Transverse colon (tissue), 4 donors: ENCODE data around the gene MCM9. TPM values are rescaled to one million over a fixed set of nuclear protein-coding genes. Genes with fewer than 3 reads are reported as not detected.
A peak's percentile ranks its signal among the peaks of the same experiment; 100 is the strongest.

Experiments used
- DNase-seq: peaks from one replicate; pipeline ENCODE4 v3.0.0-alpha.2; 2019
- H3K27ac ChIP-seq, 4 donors: fragments of 200-600 bp; sonication (generic); 2 replicates each; pipeline ENCODE4 v1.5.1; 2016 to 2018; ENCODE audit warnings: inconsistent platforms in 4 of 4
- H3K27me3 ChIP-seq: fragments of 200-600 bp; sonication (generic); 2 replicates; pipeline ENCODE4 v1.5.1; 2017; ENCODE audit warnings: inconsistent platforms
- H3K36me3 ChIP-seq, 4 donors: fragments of 200-600 bp; sonication (generic); 2 replicates each; pipeline ENCODE4 v1.5.1; 2017 to 2019; ENCODE audit warnings: inconsistent platforms in 4 of 4
- H3K4me1 ChIP-seq, 4 donors: fragments of 200-600 bp; sonication (generic); 2 replicates each; pipeline ENCODE4 v1.5.1; 2017 to 2020; ENCODE audit warnings: inconsistent platforms in 4 of 4
- H3K4me3 ChIP-seq, 4 donors: fragments of 200-600 bp; sonication (generic); 1 replicate in 1 of 4; 2 replicates in 3 of 4; pipeline versions ENCODE4 v1.5.1 to v1.6.1; 2017 to 2019; ENCODE audit warnings: inconsistent platforms in 4 of 4
- H3K9me3 ChIP-seq, 2 donors: fragments of 200-600 bp; sonication (generic); 2 replicates each; pipeline ENCODE4 v1.5.1; 2017 to 2019; ENCODE audit warnings: inconsistent platforms in 2 of 2
- EP300 ChIP-seq: sonication (generic); formaldehyde crosslinking; IDR thresholded peaks from one replicate; pipeline ENCODE4 v1.6.1; 2017; ENCODE audit warnings: antibody characterized with exemption, low read depth
- POLR2A ChIP-seq: fragments of 450-650 bp; IDR thresholded peaks from one replicate; pipeline ENCODE4 v1.6.1; 2016; ENCODE audit warnings: antibody characterized with exemption, mild to moderate bottlenecking, moderate library complexity
- POLR2AphosphoS5 ChIP-seq, 3 donors: sonication (generic); formaldehyde crosslinking; IDR thresholded peaks; one replicate each; pipeline ENCODE4 v1.6.1; 2016; ENCODE audit warnings: antibody characterized with exemption in 3 of 3
- WGBS, 2 donors: methylation state at CpG; one replicate each; pipeline ENCODE4 v1.1.5; 2018; ENCODE audit warnings: low coverage in 1 of 2; 5-methylcytosine and 5-hydroxymethylcytosine counted together
- in situ Hi-C, 4 donors: fragments of 200-750 bp; cut with MboI; loops; one replicate each; pipeline versions ENCODE4 v1.15.0 to v1.15.1; 2017; ENCODE audit warnings: low sequenced_read_pairs in 3 of 4, low pct_ligation_motif_present in 1 of 4, low pct_unique_long_range_greater_than_20kb in 1 of 4
- intact Hi-C: fragments of 100-400 bp; cut with DNase I; formaldehyde crosslinking; loops from one replicate; pipeline ENCODE4 v1.15.1; 2023; ENCODE audit warnings: low total_unique reads
- total RNA-seq, 4 donors: library from RNA; depleted of rRNA; stranded (reverse); fragments of >200 nt; gene quantifications; one replicate each; pipeline ENCODE4 v1.1.0, GENCODE V29; 2016
- TF ChIP-seq, protein P1 (sequence below), 5 experiments: fragments of 200-600 bp in 3 of 5; fragments of 450-650 bp in 2 of 5; sonication (generic) in 3 of 5; IDR thresholded peaks; 1 replicate in 2 of 5; 2 replicates in 3 of 5; pipeline ENCODE4 v1.5.1; 2016 to 2017; ENCODE audit warnings: antibody characterized with exemption in 5 of 5, inconsistent platforms in 3 of 5, mild to moderate bottlenecking in 2 of 5, moderate library complexity in 1 of 5

The MCM9 gene
- total RNA-seq, 4 donors from 2014 or later = 5.2 to 27.6 (median 19.0) TPM

GRCh38 chr6:118980063-118980462 lies 45.1 kb upstream of the MCM9 start:
- Histone ChIP-seq H3K27ac (no peak overlapping the region), H3K9me3 (no peaks in the 10 kb centered on the region), H3K36me3 (no peaks in the 10 kb centered on the region), H3K4me1 (no peaks in the 10 kb centered on the region), H3K4me3 (no peak overlapping the region), H3K27me3 (no peaks in the 10 kb centered on the region)
- TF ChIP-seq EP300 = no peak
- TF ChIP-seq POLR2AphosphoS5 (IDR thresholded peaks at IDR 0.05) = no peak
- TF ChIP-seq, protein P1, sequence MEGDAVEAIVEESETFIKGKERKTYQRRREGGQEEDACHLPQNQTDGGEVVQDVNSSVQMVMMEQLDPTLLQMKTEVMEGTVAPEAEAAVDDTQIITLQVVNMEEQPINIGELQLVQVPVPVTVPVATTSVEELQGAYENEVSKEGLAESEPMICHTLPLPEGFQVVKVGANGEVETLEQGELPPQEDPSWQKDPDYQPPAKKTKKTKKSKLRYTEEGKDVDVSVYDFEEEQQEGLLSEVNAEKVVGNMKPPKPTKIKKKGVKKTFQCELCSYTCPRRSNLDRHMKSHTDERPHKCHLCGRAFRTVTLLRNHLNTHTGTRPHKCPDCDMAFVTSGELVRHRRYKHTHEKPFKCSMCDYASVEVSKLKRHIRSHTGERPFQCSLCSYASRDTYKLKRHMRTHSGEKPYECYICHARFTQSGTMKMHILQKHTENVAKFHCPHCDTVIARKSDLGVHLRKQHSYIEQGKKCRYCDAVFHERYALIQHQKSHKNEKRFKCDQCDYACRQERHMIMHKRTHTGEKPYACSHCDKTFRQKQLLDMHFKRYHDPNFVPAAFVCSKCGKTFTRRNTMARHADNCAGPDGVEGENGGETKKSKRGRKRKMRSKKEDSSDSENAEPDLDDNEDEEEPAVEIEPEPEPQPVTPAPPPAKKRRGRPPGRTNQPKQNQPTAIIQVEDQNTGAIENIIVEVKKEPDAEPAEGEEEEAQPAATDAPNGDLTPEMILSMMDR (IDR thresholded peaks at IDR 0.05) = no peak
- TF ChIP-seq POLR2A = no peak
- in situ Hi-C loops = no loop called here
- peak; percentile 9 for DNase-seq
- intact Hi-C loops = no loop called here
- WGBS, 2 donors = 69 to 88% methylated on average over 5 of the region's 5 CpGs

- Histone ChIP-seq H3K9me3 (no peaks in the 10 kb centered on the region), H3K36me3 (no peaks in the 10 kb centered on the region), H3K27me3 (no peaks in the 10 kb centered on the region), H3K4me1 (no peaks in the 10 kb centered on the region), H3K27ac (no peak overlapping the region), H3K4me3 (no peak overlapping the region)
- intact Hi-C loops (no loop called here), in situ Hi-C loops (loop anchor here in 1 of 4 donors (10.0 kb wide), 1 partner anchor 130 kb away; no protein-coding TSS in a partner anchor)
- WGBS, 2 donors = 82 to 100% methylated on average over 1 of the region's 1 CpG
- TF ChIP-seq EP300 = no peak
- DNase-seq = no peak
Measured at GRCh38 chr6:118974790-118975189, 39.8 kb upstream of the MCM9 start.

- H3K9me3 ChIP-seq = no peaks in the 10 kb centered on the region
- in situ Hi-C loops (loop anchor here in 1 of 4 donors (10.0 kb wide), 1 partner anchor 133 kb away; no protein-coding TSS in a partner anchor), intact Hi-C loops (no loop called here)
- TF ChIP-seq POLR2AphosphoS5 (IDR thresholded peaks at IDR 0.05) (no peak), POLR2A (no peak), EP300 (no peak)
- TF ChIP-seq, protein P1 (IDR thresholded peaks at IDR 0.05) = no peak
- no peaks in the 10 kb centered on the region for H3K36me3 ChIP-seq
- no peak overlapping the region for H3K27ac ChIP-seq
- DNase-seq = no peak
- WGBS, 2 donors = 93 to 100% methylated on average over 1 of the region's 1 CpG
- H3K4me1 ChIP-seq = no peaks in the 10 kb centered on the region
- no peak overlapping the region for H3K4me3 ChIP-seq
- no peaks in the 10 kb centered on the region for H3K27me3 ChIP-seq
Measured at GRCh38 chr6:118971682-118972081, 36.7 kb upstream of the MCM9 start.

DNA sequence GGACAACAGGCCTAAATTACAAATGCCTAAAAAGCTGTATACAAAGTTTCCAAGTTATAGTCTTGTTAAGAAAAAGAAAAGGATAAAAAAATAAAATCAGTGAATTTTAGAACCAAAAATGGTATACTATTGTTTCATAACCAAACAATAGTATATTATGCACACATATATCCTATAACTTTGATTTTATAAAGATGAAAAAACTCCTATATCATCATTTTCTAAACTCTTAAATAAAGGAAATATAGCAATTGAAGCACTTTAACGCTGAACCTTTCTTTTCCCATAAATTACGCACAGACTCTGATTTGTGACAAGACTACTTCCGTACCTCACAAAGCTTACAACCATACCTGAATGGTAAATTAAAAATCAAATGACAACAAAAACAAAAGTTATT lies 35.9 kb upstream of the MCM9 start:
- H3K9me3 ChIP-seq = no peaks in the 10 kb centered on the region
- DNase-seq = no peak
- no peak for TF ChIP-seq POLR2A
- no peak for TF ChIP-seq EP300
- TF ChIP-seq POLR2AphosphoS5 (IDR thresholded peaks at IDR 0.05) = no peak
- TF ChIP-seq, protein P1 (IDR thresholded peaks at IDR 0.05) = no peak
- no peaks in the 10 kb centered on the region for H3K36me3 ChIP-seq
- H3K4me1 ChIP-seq = no peaks in the 10 kb centered on the region
- H3K27me3 ChIP-seq = no peaks in the 10 kb centered on the region
- no peak overlapping the region for H3K4me3 ChIP-seq
- intact Hi-C loops = no loop called here
- WGBS, 2 donors = 92 to 95% methylated on average over 3 of the region's 3 CpGs
- no peak overlapping the region for H3K27ac ChIP-seq
- in situ Hi-C loops = loop anchor here in 1 of 4 donors (10.0 kb wide), 1 partner anchor 134 kb away; no protein-coding TSS in a partner anchor

- no peak for DNase-seq
- 5 to 27% methylated on average over 2 of the region's 2 CpGs for WGBS, 2 donors
- in situ Hi-C loops = loop anchor here in 3 of 4 donors (10.0 kb wide), 1 partner anchor 146 kb away; no protein-coding TSS in a partner anchor
- no peaks in the 10 kb centered on the region for H3K4me1 ChIP-seq
- intact Hi-C loops = loop anchor here (5.0 kb wide), 1 partner anchor 144 kb away; no protein-coding TSS in a partner anchor
- H3K4me3 ChIP-seq = no peak overlapping the region
- no peaks in the 10 kb centered on the region for H3K36me3 ChIP-seq
- no peak overlapping the region for H3K27ac ChIP-seq
- H3K27me3 ChIP-seq = no peaks in the 10 kb centered on the region
- H3K9me3 ChIP-seq = no peaks in the 10 kb centered on the region
- TF ChIP-seq, protein P1 (IDR thresholded peaks at IDR 0.05) = peak in 4 of 5 experiments; percentile 26 to 42 (median 34)
- TF ChIP-seq EP300 = no peak
Measured at GRCh38 chr6:118968416-118968815, 33.5 kb upstream of the MCM9 start.
